ENCODE data around the gene WNK2. TPM values are rescaled to one million over a fixed set of nuclear protein-coding genes. Genes with fewer than 3 reads are reported as not detected.
"Not testable (repeated sequence)": the region's sequence is repeated elsewhere in the genome, so short reads cannot be mapped to it uniquely, and the experiment has no call there.

WNK2 gene
- polyA plus RNA-seq, 4 donors: 14.6 to 34.7 (median 27.1) TPM

GRCh38 chr9:93248386-93249040, 64.6 kb downstream of the WNK2 start:
- DNase-seq (ENCODE audit: low read depth in 4 of 4, low spot score in 2 of 4): no peak

GRCh38 chr9:93250185-93250584, 66.2 kb downstream of the WNK2 start:
- no peak for DNase-seq (ENCODE audit: low read depth in 4 of 4, low spot score in 2 of 4)

- not testable (repeated sequence) for DNase-seq (ENCODE audit: low read depth in 4 of 4, low spot score in 2 of 4)
Measured at GRCh38 chr9:93251309-93251708, 67.4 kb downstream of the WNK2 start.

GRCh38 chr9:93252116-93252780, 68.3 kb downstream of the WNK2 start:
- no peak for DNase-seq (ENCODE audit: low read depth in 4 of 4, low spot score in 2 of 4)

GRCh38 chr9:93252781-93253530, 69.0 kb downstream of the WNK2 start:
- no peak for DNase-seq (ENCODE audit: low read depth in 4 of 4, low spot score in 2 of 4)

GRCh38 chr9:93253633-93254032, 69.7 kb downstream of the WNK2 start:
- DNase-seq (ENCODE audit: low read depth in 4 of 4, low spot score in 2 of 4): no peak

- no peak for DNase-seq (ENCODE audit: low read depth in 4 of 4, low spot score in 2 of 4)
Measured at GRCh38 chr9:93254061-93254481, 70.1 kb downstream of the WNK2 start.

GRCh38 chr9:93254806-93255493, 71.0 kb downstream of the WNK2 start:
- DNase-seq (ENCODE audit: low read depth in 4 of 4, low spot score in 2 of 4): no peak

- DNase-seq (ENCODE audit: low read depth in 4 of 4, low spot score in 2 of 4): no peak
Measured at GRCh38 chr9:93255494-93255867, 71.5 kb downstream of the WNK2 start.

GRCh38 chr9:93255994-93256877, 72.3 kb downstream of the WNK2 start:
- no peak for DNase-seq (ENCODE audit: low read depth in 4 of 4, low spot score in 2 of 4)

- DNase-seq (ENCODE audit: low read depth in 4 of 4, low spot score in 2 of 4): no peak
Measured at GRCh38 chr9:93256878-93257807, 73.2 kb downstream of the WNK2 start.

- no peak for DNase-seq (ENCODE audit: low read depth in 4 of 4, low spot score in 2 of 4)
Measured at GRCh38 chr9:93257808-93258331, 73.9 kb downstream of the WNK2 start.

- no peak for DNase-seq (ENCODE audit: low read depth in 4 of 4, low spot score in 2 of 4)
Measured at GRCh38 chr9:93258419-93258817, 74.5 kb downstream of the WNK2 start.

- no peak for DNase-seq (ENCODE audit: low read depth in 4 of 4, low spot score in 2 of 4)
Measured at GRCh38 chr9:93258818-93259489, 75.0 kb downstream of the WNK2 start.

GRCh38 chr9:93259490-93260262, 75.7 kb downstream of the WNK2 start:
- DNase-seq (ENCODE audit: low read depth in 4 of 4, low spot score in 2 of 4): no peak

- no peak for DNase-seq (ENCODE audit: low read depth in 4 of 4, low spot score in 2 of 4)
Measured at GRCh38 chr9:93260263-93261066, 76.5 kb downstream of the WNK2 start.

- no peak for DNase-seq (ENCODE audit: low read depth in 4 of 4, low spot score in 2 of 4)
Measured at GRCh38 chr9:93261281-93261680, 77.3 kb downstream of the WNK2 start.
